Activated CD8-positive, alpha-beta memory T cell treated with anti-CD3 and anti-CD28 coated beads for 36 hours (primary cell): ENCODE data around the gene LPCAT2. TPM values are rescaled to one million over a fixed set of nuclear protein-coding genes. Genes with fewer than 3 reads are reported as not detected.

Experiments used
- CTCF ChIA-PET: fragments of 350-600 bp; sonication (Branson Sonifier 250); formaldehyde crosslinking; loops from one replicate; lab custom pipeline; 2021; ENCODE audit warnings: antibody characterized with exemption; lab: Charles Lee
- POLR2A ChIA-PET: fragments of 350-600 bp; sonication (Branson Sonifier 250); formaldehyde crosslinking; loops from one replicate; lab custom pipeline; 2021; ENCODE audit warnings: antibody characterized with exemption; lab: Charles Lee
- total RNA-seq, 2 experiments: library from RNA; stranded (reverse); gene quantifications; one replicate each; pipeline ENCODE4 v1.2.3, GENCODE V29; 2021

The LPCAT2 gene
- total RNA-seq, 2 experiments from 2014 or later: 0.10 to 0.19 TPM

GRCh38 chr16:55532227-55532626 lies 23.4 kb downstream of the LPCAT2 start:
- POLR2A ChIA-PET: no interaction called here
- CTCF ChIA-PET: no interaction called here

- POLR2A ChIA-PET: no interaction called here
- CTCF ChIA-PET: no interaction called here
Observed at GRCh38 chr16:55534756-55535155, 25.9 kb downstream of the LPCAT2 start.

- CTCF ChIA-PET: no interaction called here
- POLR2A ChIA-PET: no interaction called here
Observed at GRCh38 chr16:55539049-55539448, 30.2 kb downstream of the LPCAT2 start.

GRCh38 chr16:55539488-55539887 lies 30.6 kb downstream of the LPCAT2 start:
- CTCF ChIA-PET: no interaction called here
- POLR2A ChIA-PET: no interaction called here

GRCh38 chr16:55540221-55540620 lies 31.3 kb downstream of the LPCAT2 start:
- ChIA-PET POLR2A (no interaction called here), CTCF (no interaction called here)

- POLR2A ChIA-PET: no interaction called here
Observed at GRCh38 chr16:55542459-55543082, 33.7 kb downstream of the LPCAT2 start.

GRCh38 chr16:55543472-55543871 lies 34.6 kb downstream of the LPCAT2 start:
- ChIA-PET CTCF (no interaction called here), POLR2A (no interaction called here)

More at GRCh38 chr16:55542459-55543082, 33.7 kb downstream of the LPCAT2 start:
- CTCF ChIA-PET: no interaction called here

- CTCF ChIA-PET: no interaction called here
- POLR2A ChIA-PET: no interaction called here
Observed at GRCh38 chr16:55552621-55553020, 43.7 kb downstream of the LPCAT2 start.

GRCh38 chr16:55555436-55555835 lies 46.6 kb downstream of the LPCAT2 start:
- POLR2A ChIA-PET: no interaction called here
- CTCF ChIA-PET: no interaction called here

GRCh38 chr16:55557186-55557585 lies 48.3 kb downstream of the LPCAT2 start:
- ChIA-PET CTCF (no interaction called here), POLR2A (no interaction called here)

- ChIA-PET CTCF (no interaction called here), POLR2A (no interaction called here)
Observed at GRCh38 chr16:55559233-55559632, 50.4 kb downstream of the LPCAT2 start.

- ChIA-PET POLR2A (no interaction called here), CTCF (interaction anchor here (0.7 kb wide), 1 partner anchor 120 kb away, joined by 4 read pairs; no protein-coding TSS in a partner anchor)
Observed at GRCh38 chr16:55559933-55560516, 51.2 kb downstream of the LPCAT2 start.

- ChIA-PET POLR2A (no interaction called here), CTCF (no interaction called here)
Observed at GRCh38 chr16:55561319-55561848, 52.5 kb downstream of the LPCAT2 start.

- CTCF ChIA-PET: no interaction called here
- POLR2A ChIA-PET: no interaction called here
Observed at GRCh38 chr16:55562936-55563335, 54.1 kb downstream of the LPCAT2 start.

GRCh38 chr16:55563797-55564196 lies 54.9 kb downstream of the LPCAT2 start:
- POLR2A ChIA-PET: no interaction called here

GRCh38 chr16:55565086-55565485 lies 56.2 kb downstream of the LPCAT2 start:
- POLR2A ChIA-PET: no interaction called here
- CTCF ChIA-PET: no interaction called here

More at GRCh38 chr16:55563797-55564196, 54.9 kb downstream of the LPCAT2 start:
- CTCF ChIA-PET: no interaction called here

GRCh38 chr16:55566432-55567175 lies 57.7 kb downstream of the LPCAT2 start, which contains the start of gene CAPNS2:
CAPNS2 (plus strand) TSS chr16:55566684; CDS start chr16:55566757, 73 bp downstream.
- ChIA-PET POLR2A (no interaction called here), CTCF (interaction anchor here (1.0 kb wide), 1 partner anchor 136 kb away, joined by 3 read pairs; no protein-coding TSS in a partner anchor)

GRCh38 chr16:55567382-55567781 lies 58.5 kb downstream of the LPCAT2 start:
- CTCF ChIA-PET: interaction anchor here (1.0 kb wide), 1 partner anchor 135 kb away, joined by 3 read pairs; no protein-coding TSS in a partner anchor

GRCh38 chr16:55568207-55568606 lies 59.3 kb downstream of the LPCAT2 start:
- CTCF ChIA-PET: no interaction called here
- POLR2A ChIA-PET: no interaction called here

More at GRCh38 chr16:55567382-55567781, 58.5 kb downstream of the LPCAT2 start:
- POLR2A ChIA-PET: no interaction called here

GRCh38 chr16:55569025-55569424 lies 60.2 kb downstream of the LPCAT2 start:
- ChIA-PET POLR2A (no interaction called here), CTCF (no interaction called here)
